Stomach (tissue), 4 donors: ENCODE data around the gene KLK10.

Experiments used
- CTCF ChIP-seq, 7 experiments: fragments of 450-650 bp in 4 of 7; fragments of 200-600 bp in 3 of 7; sonication (generic) in 3 of 7; IDR thresholded peaks; one replicate each; pipeline ENCODE4 v1.5.1; 2016 to 2019; ENCODE audit warnings: antibody characterized with exemption in 7 of 7, control low read depth in 2 of 7, mild to moderate bottlenecking in 1 of 7
- EP300 ChIP-seq: sonication (generic); formaldehyde crosslinking; IDR thresholded peaks from one replicate; pipeline ENCODE4 v1.6.1; 2017; ENCODE audit warnings: antibody characterized with exemption
- POLR2A ChIP-seq, 4 donors: fragments of 450-650 bp; IDR thresholded peaks; one replicate each; pipeline ENCODE4 v1.6.1; 2016; ENCODE audit warnings: antibody characterized with exemption in 4 of 4, control low read depth in 2 of 4, mild to moderate bottlenecking in 1 of 4, moderate library complexity in 1 of 4
- POLR2AphosphoS5 ChIP-seq, 3 donors: sonication (generic); formaldehyde crosslinking; IDR thresholded peaks; one replicate each; pipeline ENCODE4 v1.6.1; 2016; ENCODE audit warnings: antibody characterized with exemption in 3 of 3

- TF ChIP-seq CTCF (IDR thresholded peaks at IDR 0.05) (no peak), EP300 (no peak), POLR2A (IDR thresholded peaks at IDR 0.05) (no peak), POLR2AphosphoS5 (IDR thresholded peaks at IDR 0.05) (no peak)
Observed at GRCh38 chr19:51034704-51035103, 15.2 kb upstream of the KLK10 start, which contains the start of gene KLK12.
